ENCODE data around the gene TBC1D23.
A peak's percentile ranks its signal among the peaks of the same experiment; 100 is the strongest.

The TBC1D23 gene

GRCh38 chr3:100368441-100368840, 107.6 kb downstream of the TBC1D23 start:
- Mint-ChIP-seq H3K27ac (no peak overlapping the region), H3K27me3 (no peaks in the 10 kb centered on the region), H3K4me1 (no peaks in the 10 kb centered on the region), H3K9me3 (no peaks in the 10 kb centered on the region), H3K36me3 (ENCODE audit: low read depth) (peaks cover 48% of the 10 kb centered on the region), H3K4me3 (no peak overlapping the region)
- ATAC-seq = no peak
- no peak for DNase-seq

GRCh38 chr3:100370756-100371155, 110.0 kb downstream of the TBC1D23 start:
- Mint-ChIP-seq H3K4me3 (no peak overlapping the region), H3K36me3 (ENCODE audit: low read depth) (peaks cover 34% of the 10 kb centered on the region), H3K27ac (peak overlapping the region; percentile 50), H3K27me3 (no peaks in the 10 kb centered on the region), H3K9me3 (no peaks in the 10 kb centered on the region), H3K4me1 (no peaks in the 10 kb centered on the region)
- DNase-seq (no peak), ATAC-seq (no peak)

GRCh38 chr3:100374521-100374920, 113.7 kb downstream of the TBC1D23 start:
- no peaks in the 10 kb centered on the region for H3K4me1 Mint-ChIP-seq
- no peak for ATAC-seq
- H3K36me3 Mint-ChIP-seq (ENCODE audit: low read depth) = peaks cover 40% of the 10 kb centered on the region
- DNase-seq = no peak
- H3K9me3 Mint-ChIP-seq = no peaks in the 10 kb centered on the region
- H3K4me3 Mint-ChIP-seq = no peak overlapping the region
- H3K27ac Mint-ChIP-seq = no peak overlapping the region
- H3K27me3 Mint-ChIP-seq = no peaks in the 10 kb centered on the region
